H1 (cell line): Measurements from ENCODE around the gene OR6N1. TPM values are rescaled to one million over a fixed set of nuclear protein-coding genes. Genes with fewer than 3 reads are reported as not detected.

ENCODE experiments used
- ATF2 ChIP-seq: IDR thresholded peaks from 2 replicates; pipeline ENCODE4 v1.6.1; 2012; ENCODE audit warnings: low read length, inconsistent platforms
- BRCA1 ChIP-seq: IDR thresholded peaks from 2 replicates; pipeline ENCODE4 v1.6.1; 2012; ENCODE audit warnings: low read depth, low read length, improper control_type of control experiment
- CREB1 ChIP-seq: IDR thresholded peaks from 2 replicates; pipeline ENCODE4 v1.6.1; 2012; ENCODE audit warnings: inconsistent platforms
- HDAC2 ChIP-seq, 2 experiments: fragments of 300-600 bp in 1 of 2; sonication (generic) in 1 of 2; IDR thresholded peaks; 2 replicates each; pipeline ENCODE4 v1.6.1; 2011 to 2012; ENCODE audit warnings: low read depth in 2 of 2, low read length in 2 of 2, mild to moderate bottlenecking in 2 of 2, moderate library complexity in 2 of 2, borderline replicate concordance in 1 of 2, inconsistent platforms in 1 of 2
- TAF1 ChIP-seq: IDR thresholded peaks from 2 replicates; pipeline ENCODE4 v1.6.1; 2011; ENCODE audit warnings: mild to moderate bottlenecking, low read depth, low read length
- polyA plus RNA-seq, 7 experiments: library from polyadenylated mRNA; depleted of rRNA in 3 of 7; stranded (reverse) in 5 of 7; unstranded in 2 of 7; fragments of >200 nt in 5 of 7; fragments of 200-250 nt in 2 of 7; gene quantifications; 1 replicate in 5 of 7; 2 replicates in 1 of 7; 4 replicates in 1 of 7; pipeline versions ENCODE4 v1.2.1 to v1.2.3, GENCODE V29; 2011 to 2013; ENCODE audit warnings: missing spikeins in 2 of 7, mixed read lengths in 2 of 7
- total RNA-seq: library from RNA; stranded (reverse); fragmentation: NEBNext Ultra II Directional; extraction: Animal tissue kit (Norgen Biotek cat#: 25700); gene quantifications from 2 replicates; pipeline ENCODE4 v1.2.1, GENCODE V29; 2021

OR6N1 gene
- total and polyA plus RNA-seq, 2 of the 8 experiments (the other 6 are each of a cell fraction or from before 2014, with no cell fraction given), result not detected

DNA sequence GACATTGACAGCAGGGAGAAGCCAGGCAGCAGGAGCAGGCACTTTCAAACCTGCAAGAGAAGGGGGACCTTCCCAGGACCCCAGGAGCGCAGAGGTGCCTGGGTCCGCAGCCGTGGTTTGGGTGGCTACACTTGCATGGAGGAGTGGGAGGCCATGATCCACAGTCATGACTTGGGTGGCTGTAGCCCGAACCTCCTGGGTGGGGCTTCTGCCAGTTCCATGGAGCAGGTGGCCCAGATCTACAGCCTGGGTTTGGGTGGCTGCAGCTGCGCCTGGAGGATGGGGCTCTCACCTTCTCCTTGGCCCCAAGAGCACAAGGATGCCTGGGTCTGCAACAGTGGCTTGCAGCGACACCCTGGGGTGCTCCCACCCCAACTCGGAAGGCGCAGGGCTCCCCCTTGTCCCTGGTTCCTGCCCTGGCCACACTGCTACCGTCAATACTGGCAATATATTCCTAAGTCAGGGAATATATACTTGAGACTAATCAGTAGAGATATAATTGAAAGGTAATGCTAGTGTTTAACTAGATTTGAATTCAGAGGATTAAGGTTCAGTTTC is 19.8 kb downstream of the OR6N1 start (continued):
- TF ChIP-seq CREB1, result no peak
- TF ChIP-seq HDAC2 (IDR thresholded peaks at IDR 0.05; ENCODE audit: borderline replicate concordance in 1 of 2, low read depth in 2 of 2, low read length in 2 of 2), result no peak
- TF ChIP-seq TAF1, result no peak
- no peak for TF ChIP-seq BRCA1
- no peak for TF ChIP-seq ATF2
